NAMALWA (cell line): ENCODE data around the gene APEH.

Experiments
- DNase-seq: peaks from one replicate; pipeline ENCODE4 v3.0.0-alpha.2; 2015; ENCODE audit warnings: low spot score

Gene APEH

DNA sequence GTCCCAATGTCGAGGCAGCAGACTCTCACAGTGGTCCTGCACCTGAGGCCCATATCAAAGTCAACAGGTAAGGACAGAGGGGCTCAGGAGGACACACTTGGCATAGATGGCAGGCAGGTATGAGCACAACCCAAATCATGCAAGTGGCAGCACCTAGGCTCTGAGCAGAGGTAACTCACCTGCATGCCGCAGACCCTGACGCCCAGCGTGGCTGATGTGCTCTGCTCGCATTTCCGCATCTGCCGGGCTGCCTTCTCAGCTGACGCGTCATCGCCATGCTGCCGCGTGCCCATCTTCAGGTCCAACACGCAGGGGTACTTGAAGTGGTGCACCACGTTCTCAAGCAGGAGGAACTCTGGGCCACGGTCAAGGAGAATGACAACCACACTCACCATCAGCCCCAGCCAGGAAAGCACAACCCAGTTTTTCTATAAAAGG is 53.8 kb downstream of the APEH start:
- DNase-seq = no peak

GRCh38 chr3:49729966-49730609 is 55.9 kb downstream of the APEH start:
- DNase-seq = no peak

- DNase-seq = no peak
Observed at GRCh38 chr3:49732597-49732996, 58.4 kb downstream of the APEH start.

GRCh38 chr3:49733551-49733950 is 59.4 kb downstream of the APEH start:
- DNase-seq = no peak
